Endodermal cell (in vitro differentiated cells): ENCODE data around the gene CERS4. TPM values are rescaled to one million over a fixed set of nuclear protein-coding genes. Genes with fewer than 3 reads are reported as not detected.

Experiments used
- DNase-seq: peaks from one replicate; pipeline ENCODE4 v3.0.0-alpha.2; 2017
- H3K27ac ChIP-seq: 2 replicates; pipeline ENCODE4 v1.5.1; 2013; ENCODE audit warnings: mild to moderate bottlenecking, low read depth, low read length, moderate library complexity
- H3K27me3 ChIP-seq: 2 replicates; pipeline ENCODE4 v1.6.1; 2013; ENCODE audit warnings: mild to moderate bottlenecking, low read length, moderate library complexity; ENCODE audit not compliant: insufficient read depth, control insufficient read depth, poor library complexity, severe bottlenecking
- H3K36me3 ChIP-seq: 2 replicates; pipeline ENCODE4 v1.7.0; 2013; ENCODE audit warnings: mild to moderate bottlenecking, low read length, moderate library complexity; ENCODE audit not compliant: control insufficient read depth, insufficient read depth
- H3K4me1 ChIP-seq: one replicate; pipeline ENCODE4 v1.7.0; 2013; ENCODE audit warnings: low read length; ENCODE audit not compliant: control insufficient read depth, insufficient read depth
- H3K4me3 ChIP-seq: 2 replicates; pipeline ENCODE4 v1.5.1; 2013; ENCODE audit warnings: mild to moderate bottlenecking, low read length, moderate library complexity
- H3K9ac ChIP-seq: 2 replicates; pipeline ENCODE4 v1.6.1; 2013; ENCODE audit warnings: mild to moderate bottlenecking, low read length, moderate library complexity; ENCODE audit not compliant: poor library complexity, severe bottlenecking; ENCODE audit errors: extremely low read depth
- H3K9me3 ChIP-seq: 2 replicates; pipeline ENCODE4 v1.6.1; 2013; ENCODE audit warnings: mild to moderate bottlenecking, low read length, moderate library complexity; ENCODE audit not compliant: control insufficient read depth
- H3K27ac Mint-ChIP-seq: 2 replicates; pipeline ENCODE4 v1.8.0; 2020; ENCODE audit warnings: mixed read lengths
- H3K27me3 Mint-ChIP-seq: 2 replicates; pipeline ENCODE4 v1.8.0; 2021; ENCODE audit warnings: mild to moderate bottlenecking, mixed read lengths; ENCODE audit not compliant: insufficient read depth
- H3K36me3 Mint-ChIP-seq: 2 replicates; pipeline ENCODE4 v1.8.0; 2020; ENCODE audit warnings: low read depth, mixed read lengths
- H3K4me1 Mint-ChIP-seq: 2 replicates; pipeline ENCODE4 v1.8.0; 2020; ENCODE audit warnings: mixed read lengths
- H3K4me3 Mint-ChIP-seq: 2 replicates; pipeline ENCODE4 v1.8.0; 2020; ENCODE audit warnings: mild to moderate bottlenecking, moderate library complexity, mixed read lengths
- H3K9me3 Mint-ChIP-seq: 2 replicates; pipeline ENCODE4 v1.8.0; 2020; ENCODE audit warnings: mild to moderate bottlenecking, mixed read lengths
- CTCF ChIP-seq: fragments of 200-600 bp; sonication (generic); conservative IDR thresholded peaks from 2 replicates; pipeline ENCODE4 v1.5.0; 2021; ENCODE audit warnings: antibody characterized with exemption, mild to moderate bottlenecking
- WGBS, 2 experiments: methylation state at CpG; one replicate each; pipeline versions ENCODE4 v1.1.5 to v1.1.7; 2013; ENCODE audit warnings: missing lambda C conversion rate in 2 of 2, mixed read lengths in 1 of 2; ENCODE audit not compliant: insufficient coverage in 1 of 2, insufficient read length in 1 of 2; 5-methylcytosine and 5-hydroxymethylcytosine counted together
- total RNA-seq, 2 donors: library from RNA; stranded (reverse); fragmentation: NEBNext Ultra II Directional in 1 of 2; extraction: Animal tissue kit (Norgen Biotek cat#: 25700) in 1 of 2; gene quantifications; 2 replicates in 1 of 2; 3 replicates in 1 of 2; pipeline ENCODE4 v1.2.1, GENCODE V29; 2021

CERS4 gene
- total RNA-seq, 2 donors from 2014 or later = 76.9 to 105 TPM

GRCh38 chr19:8240274-8241229, 31.4 kb downstream of the CERS4 start:
- peak overlapping the region; percentile 71 for H3K27ac Mint-ChIP-seq
- peaks cover 58% of the 10 kb centered on the region for H3K36me3 Mint-ChIP-seq
- H3K4me3 Mint-ChIP-seq = peak overlapping the region; percentile 7
- H3K27ac ChIP-seq = peak overlapping the region; percentile 81
- DNase-seq = peak; percentile 84
- peaks cover 56% of the 10 kb centered on the region for H3K36me3 ChIP-seq
- peaks cover 29% of the 10 kb centered on the region for H3K9me3 Mint-ChIP-seq
- peaks cover 10% of the 10 kb centered on the region for H3K4me1 ChIP-seq
- H3K27me3 Mint-ChIP-seq = no peaks in the 10 kb centered on the region
- peak overlapping the region; percentile 61 for H3K4me3 ChIP-seq
- H3K27me3 ChIP-seq = no peaks in the 10 kb centered on the region
- H3K9me3 ChIP-seq = peaks cover 32% of the 10 kb centered on the region
- 47 to 65% methylated on average over 9 to 17 of the region's 17 CpGs for WGBS, 2 experiments
- TF ChIP-seq CTCF = no peak
- H3K9ac ChIP-seq = no peak overlapping the region
- peaks cover 13% of the 10 kb centered on the region for H3K4me1 Mint-ChIP-seq

DNA sequence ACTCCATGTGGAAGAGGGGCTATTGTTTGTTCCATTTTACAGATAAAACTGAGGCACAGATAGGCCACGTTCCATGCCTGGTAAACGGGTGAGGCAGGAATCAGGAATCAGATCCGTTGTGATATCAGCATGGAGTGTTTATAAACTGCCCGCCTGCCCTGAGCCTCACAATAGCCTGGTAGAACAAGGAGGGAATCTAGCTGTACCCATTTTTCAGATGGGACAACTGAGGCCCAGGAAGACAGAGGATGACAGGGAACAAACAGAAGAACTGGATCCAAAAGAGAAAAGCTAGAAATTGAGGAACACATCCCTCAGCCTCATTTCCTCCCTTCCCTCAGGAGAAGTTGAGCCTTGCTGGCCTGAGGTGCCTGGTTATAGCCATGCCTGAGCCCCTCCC, 32.5 kb downstream of the CERS4 start:
- 93 to 98% methylated on average over 4 of the region's 4 CpGs for WGBS, 2 experiments
- Mint-ChIP-seq H3K4me3 (no peak overlapping the region), H3K27me3 (no peaks in the 10 kb centered on the region), H3K27ac (no peak overlapping the region), H3K9me3 (peaks cover 29% of the 10 kb centered on the region), H3K4me1 (peaks cover 14% of the 10 kb centered on the region), H3K36me3 (peaks cover 62% of the 10 kb centered on the region)
- DNase-seq = no peak
- peaks cover 10% of the 10 kb centered on the region for H3K4me1 ChIP-seq
- H3K9ac ChIP-seq = no peak overlapping the region
- peaks cover 32% of the 10 kb centered on the region for H3K9me3 ChIP-seq
- H3K27me3 ChIP-seq = no peaks in the 10 kb centered on the region
- H3K4me3 ChIP-seq = no peak overlapping the region
- H3K27ac ChIP-seq = no peak overlapping the region
- no peak for TF ChIP-seq CTCF
- H3K36me3 ChIP-seq = peaks cover 56% of the 10 kb centered on the region

DNA sequence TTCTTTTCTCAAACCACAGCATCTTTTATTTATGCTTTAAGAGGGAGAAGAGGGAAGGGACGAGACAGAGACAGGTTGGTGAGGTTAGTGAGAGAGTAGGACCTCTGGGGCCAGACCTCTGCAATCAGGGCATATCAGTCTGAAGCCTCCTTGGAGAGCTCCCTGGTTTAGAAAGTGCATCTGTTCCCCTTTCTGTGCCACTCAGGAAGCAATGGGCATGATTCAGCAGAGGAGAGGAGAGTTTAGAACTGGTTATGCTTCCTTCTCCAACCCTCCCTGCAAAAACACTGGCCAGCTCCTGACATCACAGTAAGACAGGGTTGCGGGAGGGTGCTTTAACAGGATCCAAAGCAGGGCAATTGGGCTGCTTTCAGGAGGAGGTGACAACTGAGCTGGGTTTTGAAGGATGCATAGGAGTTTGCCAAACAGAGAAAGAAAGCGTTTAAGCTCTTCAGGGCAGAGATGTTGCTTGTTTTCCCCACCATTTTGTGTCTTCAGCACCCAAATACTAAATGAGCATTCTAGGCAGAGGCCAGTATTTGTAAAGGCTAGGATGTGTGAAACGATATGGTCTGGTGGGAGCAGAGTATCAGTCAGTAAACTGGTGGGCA, 33.1 kb downstream of the CERS4 start:
- no peak overlapping the region for H3K9ac ChIP-seq
- Mint-ChIP-seq H3K27ac (peak overlapping the region; percentile 30), H3K9me3 (peaks cover 29% of the 10 kb centered on the region), H3K27me3 (no peaks in the 10 kb centered on the region), H3K4me1 (peaks cover 14% of the 10 kb centered on the region), H3K4me3 (no peak overlapping the region), H3K36me3 (peaks cover 63% of the 10 kb centered on the region)
- no peak for DNase-seq
- TF ChIP-seq CTCF = no peak
- peaks cover 32% of the 10 kb centered on the region for H3K9me3 ChIP-seq
- peaks cover 57% of the 10 kb centered on the region for H3K36me3 ChIP-seq
- WGBS, 2 experiments = 90 to 97% methylated on average over 4 of the region's 4 CpGs
- H3K27ac ChIP-seq = no peak overlapping the region
- peaks cover 10% of the 10 kb centered on the region for H3K4me1 ChIP-seq
- H3K4me3 ChIP-seq = no peak overlapping the region
- H3K27me3 ChIP-seq = no peaks in the 10 kb centered on the region
